IPS-18a (cell line): Measurements from ENCODE around the gene GSX2.

ENCODE experiments used
- H3K27ac ChIP-seq: one replicate; pipeline ENCODE4 v1.5.1; 2013; ENCODE audit warnings: low read length
- H3K27me3 ChIP-seq: one replicate; pipeline ENCODE4 v1.6.1; 2013; ENCODE audit warnings: mild to moderate bottlenecking, low read length; ENCODE audit not compliant: control insufficient read depth, insufficient read depth
- H3K36me3 ChIP-seq: one replicate; pipeline ENCODE4 v1.6.1; 2013; ENCODE audit warnings: low read depth, low read length; ENCODE audit not compliant: control insufficient read depth
- H3K4me1 ChIP-seq: one replicate; pipeline ENCODE4 v1.6.1; 2013; ENCODE audit warnings: low read depth, low read length; ENCODE audit not compliant: control insufficient read depth
- H3K4me3 ChIP-seq: one replicate; pipeline ENCODE4 v1.5.1; 2013; ENCODE audit warnings: low read length
- H3K9ac ChIP-seq: one replicate; pipeline ENCODE4 v1.6.1; 2013; ENCODE audit warnings: mild to moderate bottlenecking, low read length, moderate library complexity
- H3K9me3 ChIP-seq: one replicate; pipeline ENCODE4 v1.6.1; 2013; ENCODE audit warnings: low read depth, low read length; ENCODE audit not compliant: control insufficient read depth

The GSX2 gene

DNA sequence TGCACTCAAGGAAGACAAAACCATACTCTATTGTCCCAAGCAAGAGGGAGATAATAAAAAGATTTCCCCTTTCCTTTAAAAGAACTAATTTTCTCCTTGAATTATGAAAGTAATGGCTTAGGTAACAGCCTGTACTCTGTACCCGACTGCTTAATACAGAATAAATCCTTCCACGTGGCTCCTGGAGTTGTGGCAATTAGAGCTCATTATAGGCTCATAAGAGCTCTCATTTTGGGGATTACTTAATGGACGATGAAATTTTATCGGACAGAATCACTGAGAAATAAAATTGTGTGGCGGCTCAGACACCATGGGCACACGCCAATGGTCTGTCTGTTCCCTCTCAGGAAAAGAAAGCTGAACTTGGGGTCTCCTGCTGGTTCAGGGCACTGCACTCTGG lies 2.8 kb upstream of the GSX2 start:
- no peak overlapping the region for H3K9ac ChIP-seq
- no peaks in the 10 kb centered on the region for H3K9me3 ChIP-seq
- no peak overlapping the region for H3K4me3 ChIP-seq
- no peak overlapping the region for H3K27ac ChIP-seq
- H3K27me3 ChIP-seq = peaks cover 100% of the 10 kb centered on the region
- H3K4me1 ChIP-seq = peaks cover 63% of the 10 kb centered on the region
- no peaks in the 10 kb centered on the region for H3K36me3 ChIP-seq

DNA sequence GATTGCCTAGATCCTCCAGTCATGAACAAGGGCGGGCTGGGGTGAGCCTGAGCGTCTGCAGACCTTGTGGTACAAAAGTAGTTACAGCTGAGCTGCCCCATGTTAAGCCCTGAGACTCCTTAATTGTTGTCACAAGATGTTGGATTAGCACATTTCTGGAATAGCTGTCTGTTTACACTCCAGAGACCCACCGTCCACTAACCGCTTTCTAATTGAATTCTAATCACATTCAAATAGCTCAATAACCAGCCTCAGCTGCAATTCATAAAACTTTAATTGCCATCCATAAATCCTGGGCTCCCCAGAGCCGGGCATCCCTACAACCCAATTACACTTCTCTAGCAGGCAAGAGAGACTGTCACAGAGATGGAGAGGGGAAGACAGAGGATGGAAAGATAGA lies 1.6 kb upstream of the GSX2 start:
- Histone ChIP-seq H3K9me3 (no peaks in the 10 kb centered on the region), H3K27ac (no peak overlapping the region), H3K36me3 (no peaks in the 10 kb centered on the region), H3K27me3 (peaks cover 100% of the 10 kb centered on the region), H3K9ac (no peak overlapping the region), H3K4me1 (peaks cover 61% of the 10 kb centered on the region), H3K4me3 (no peak overlapping the region)

DNA sequence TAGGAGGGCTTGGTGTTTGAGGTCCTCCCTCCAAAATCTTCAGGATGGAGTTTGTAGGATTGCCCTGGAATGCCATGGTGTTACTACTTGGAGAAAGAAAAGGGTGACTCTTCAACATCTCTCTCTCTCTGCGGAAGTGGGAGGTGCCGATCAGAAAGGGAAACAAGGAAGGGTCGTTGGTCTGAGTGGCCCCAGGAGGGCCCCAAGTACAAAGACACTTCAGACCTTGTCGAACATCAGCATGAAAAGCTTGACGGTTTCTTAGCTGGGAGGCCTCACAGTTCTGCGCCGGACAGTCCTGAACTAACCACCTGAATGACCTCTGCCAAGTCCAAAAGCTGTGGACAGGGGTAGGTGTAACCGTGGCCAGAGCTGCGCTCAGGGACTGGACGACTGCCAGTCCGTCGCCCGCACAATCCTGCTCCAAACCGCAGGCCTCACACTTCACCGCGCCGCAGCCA lies 646 bp upstream of the GSX2 start:
- Histone ChIP-seq H3K9me3 (no peaks in the 10 kb centered on the region), H3K36me3 (no peaks in the 10 kb centered on the region), H3K4me3 (peak overlapping the region; percentile 52), H3K27me3 (peaks cover 100% of the 10 kb centered on the region), H3K27ac (no peak overlapping the region), H3K4me1 (peaks cover 61% of the 10 kb centered on the region), H3K9ac (no peak overlapping the region)

DNA sequence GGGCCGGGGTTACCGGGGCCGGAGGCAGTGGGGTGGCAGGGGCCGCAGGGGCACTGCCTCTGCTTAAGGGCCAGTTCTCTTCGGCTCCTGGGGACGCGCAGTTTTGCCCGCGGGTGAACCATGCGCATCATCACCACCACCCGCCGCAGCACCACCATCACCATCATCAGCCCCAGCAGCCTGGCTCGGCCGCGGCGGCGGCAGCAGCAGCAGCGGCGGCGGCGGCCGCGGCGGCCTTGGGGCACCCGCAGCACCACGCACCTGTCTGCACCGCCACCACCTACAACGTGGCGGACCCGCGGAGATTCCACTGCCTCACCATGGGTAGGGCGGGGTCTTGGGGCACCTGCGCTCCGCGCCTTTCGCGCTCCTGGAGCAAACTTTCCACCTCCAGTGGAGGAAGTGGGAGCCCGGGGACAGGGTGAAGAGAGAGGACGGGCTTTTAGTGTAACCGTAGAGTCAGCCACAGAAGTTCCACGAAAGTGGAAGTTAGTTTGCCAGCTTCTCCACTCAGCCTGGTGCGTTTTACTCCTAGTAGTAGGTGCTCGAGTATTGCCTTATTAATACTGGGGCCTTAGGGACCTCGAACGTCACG lies 729 bp downstream of the GSX2 start:
- peak overlapping the region; percentile 52 for H3K4me3 ChIP-seq
- H3K27ac ChIP-seq = no peak overlapping the region
- H3K36me3 ChIP-seq = no peaks in the 10 kb centered on the region
- H3K27me3 ChIP-seq = peaks cover 100% of the 10 kb centered on the region
- no peak overlapping the region for H3K9ac ChIP-seq
- H3K9me3 ChIP-seq = no peaks in the 10 kb centered on the region
- peaks cover 47% of the 10 kb centered on the region for H3K4me1 ChIP-seq

DNA sequence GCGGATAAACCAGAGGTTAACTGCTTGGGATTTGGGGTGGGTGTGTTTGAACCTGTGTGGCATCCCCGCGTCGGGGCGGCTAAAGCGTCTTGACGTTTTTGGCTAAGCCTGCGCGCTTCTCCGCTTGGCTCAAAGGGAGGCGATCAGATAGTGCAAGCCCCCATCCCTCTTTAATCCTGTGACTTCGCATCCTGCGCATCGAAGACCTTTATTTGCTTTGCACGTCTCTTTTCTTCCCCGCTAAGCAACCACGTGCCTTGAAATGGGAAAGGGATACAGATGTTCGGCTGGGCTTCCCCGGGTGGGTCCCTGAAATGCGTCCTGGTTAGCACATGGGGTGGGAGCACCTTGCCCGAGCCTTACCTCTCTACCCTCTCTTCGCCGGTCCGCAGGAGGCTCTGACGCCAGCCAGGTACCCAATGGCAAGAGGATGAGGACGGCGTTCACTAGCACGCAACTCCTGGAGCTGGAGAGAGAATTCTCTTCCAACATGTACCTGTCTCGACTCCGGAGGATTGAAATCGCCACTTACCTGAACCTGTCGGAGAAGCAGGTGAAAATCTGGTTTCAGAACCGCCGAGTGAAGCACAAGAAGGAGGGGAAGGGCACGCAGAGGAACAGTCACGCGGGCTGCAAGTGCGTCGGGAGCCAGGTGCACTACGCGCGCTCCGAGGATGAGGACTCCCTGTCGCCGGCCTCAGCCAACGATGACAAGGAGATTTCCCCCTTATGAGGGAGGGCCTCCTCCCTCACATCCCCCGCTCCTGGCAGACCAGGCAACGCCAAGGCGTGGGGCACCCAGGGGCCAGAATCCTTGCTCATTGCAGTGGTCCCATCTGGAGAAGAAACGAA lies 1.5 kb downstream of the GSX2 start:
- Histone ChIP-seq H3K9me3 (no peaks in the 10 kb centered on the region), H3K27ac (no peak overlapping the region), H3K4me1 (peaks cover 41% of the 10 kb centered on the region), H3K27me3 (peaks cover 100% of the 10 kb centered on the region), H3K4me3 (peak overlapping the region; percentile 36), H3K36me3 (no peaks in the 10 kb centered on the region), H3K9ac (no peak overlapping the region)

DNA sequence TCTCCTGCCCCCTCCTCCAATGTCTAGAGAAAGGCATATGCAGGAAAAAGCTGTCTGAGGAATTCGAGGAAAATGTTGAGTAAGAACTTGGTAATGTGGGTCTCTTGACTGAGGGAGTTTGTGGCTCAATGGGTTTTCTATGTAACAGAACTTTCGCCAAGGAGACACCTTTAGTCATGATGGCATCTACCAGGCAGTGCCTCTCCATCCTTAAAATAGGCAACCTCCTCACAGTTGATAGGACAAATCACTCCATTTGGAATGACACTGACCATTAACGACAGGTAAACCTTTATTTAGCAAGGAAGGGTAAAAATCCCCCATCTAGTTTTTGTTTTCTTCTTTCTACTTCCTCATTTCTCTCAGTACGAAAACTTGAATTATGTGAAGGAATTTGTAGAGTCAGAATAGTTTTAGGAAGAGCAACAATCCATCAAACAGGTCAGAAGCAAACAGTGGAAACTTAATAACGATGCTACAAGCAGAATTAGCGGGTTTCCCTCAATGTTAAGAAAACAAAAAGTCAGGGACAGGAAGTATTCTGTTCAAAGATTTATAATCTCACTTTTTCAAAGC lies 2.7 kb downstream of the GSX2 start:
- Histone ChIP-seq H3K36me3 (no peaks in the 10 kb centered on the region), H3K4me1 (peaks cover 46% of the 10 kb centered on the region), H3K9ac (no peak overlapping the region), H3K4me3 (peak overlapping the region; percentile 38), H3K9me3 (no peaks in the 10 kb centered on the region), H3K27me3 (peaks cover 100% of the 10 kb centered on the region), H3K27ac (no peak overlapping the region)

DNA sequence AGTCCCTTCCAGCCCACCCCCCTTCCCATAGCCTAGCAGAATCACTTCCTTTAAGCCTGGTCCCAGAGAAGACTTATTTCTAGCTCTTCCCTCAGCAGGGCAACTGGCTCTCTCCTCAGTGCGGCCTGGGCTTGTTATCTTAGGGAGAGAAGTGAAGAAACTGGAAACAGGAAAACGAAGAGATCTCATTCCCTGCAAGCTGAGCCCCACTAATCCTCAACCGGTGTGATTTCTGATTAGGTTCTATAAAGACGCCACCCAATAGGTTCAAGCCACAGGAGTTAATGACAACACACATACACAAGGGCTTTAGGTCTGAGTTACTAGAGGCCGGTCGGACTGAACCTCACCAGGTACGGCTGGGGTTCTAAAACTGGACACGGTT lies 3.2 kb downstream of the GSX2 start:
- Histone ChIP-seq H3K27me3 (peaks cover 100% of the 10 kb centered on the region), H3K9ac (no peak overlapping the region), H3K36me3 (no peaks in the 10 kb centered on the region)

DNA sequence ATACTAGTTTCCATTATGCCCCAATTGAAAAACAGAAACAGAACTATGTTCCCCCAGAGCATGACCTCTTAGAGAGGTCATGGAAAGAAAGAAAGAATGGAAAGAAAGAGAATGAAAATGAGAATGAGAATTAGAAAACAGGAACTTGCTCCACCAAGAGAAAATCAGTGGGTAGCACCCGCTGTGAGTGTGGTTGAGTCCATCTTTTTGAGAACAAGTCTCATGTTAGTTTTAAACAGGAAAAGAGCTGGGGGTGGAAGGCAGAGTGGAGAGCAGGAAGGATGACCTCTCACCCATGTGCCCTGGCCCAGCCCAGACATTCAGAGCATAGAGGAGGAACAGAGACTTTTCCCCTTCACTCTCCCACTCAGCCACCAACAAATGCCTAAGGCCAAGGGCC lies 4.9 kb downstream of the GSX2 start:
- Histone ChIP-seq H3K27ac (no peak overlapping the region), H3K27me3 (peaks cover 100% of the 10 kb centered on the region), H3K4me3 (no peak overlapping the region), H3K9ac (no peak overlapping the region), H3K4me1 (peaks cover 50% of the 10 kb centered on the region), H3K9me3 (no peaks in the 10 kb centered on the region), H3K36me3 (no peaks in the 10 kb centered on the region)

More for the DNA sequence above, 3.2 kb downstream of the GSX2 start:
- Histone ChIP-seq H3K4me1 (peaks cover 48% of the 10 kb centered on the region), H3K27ac (no peak overlapping the region), H3K4me3 (peak overlapping the region; percentile 38), H3K9me3 (no peaks in the 10 kb centered on the region)

DNA sequence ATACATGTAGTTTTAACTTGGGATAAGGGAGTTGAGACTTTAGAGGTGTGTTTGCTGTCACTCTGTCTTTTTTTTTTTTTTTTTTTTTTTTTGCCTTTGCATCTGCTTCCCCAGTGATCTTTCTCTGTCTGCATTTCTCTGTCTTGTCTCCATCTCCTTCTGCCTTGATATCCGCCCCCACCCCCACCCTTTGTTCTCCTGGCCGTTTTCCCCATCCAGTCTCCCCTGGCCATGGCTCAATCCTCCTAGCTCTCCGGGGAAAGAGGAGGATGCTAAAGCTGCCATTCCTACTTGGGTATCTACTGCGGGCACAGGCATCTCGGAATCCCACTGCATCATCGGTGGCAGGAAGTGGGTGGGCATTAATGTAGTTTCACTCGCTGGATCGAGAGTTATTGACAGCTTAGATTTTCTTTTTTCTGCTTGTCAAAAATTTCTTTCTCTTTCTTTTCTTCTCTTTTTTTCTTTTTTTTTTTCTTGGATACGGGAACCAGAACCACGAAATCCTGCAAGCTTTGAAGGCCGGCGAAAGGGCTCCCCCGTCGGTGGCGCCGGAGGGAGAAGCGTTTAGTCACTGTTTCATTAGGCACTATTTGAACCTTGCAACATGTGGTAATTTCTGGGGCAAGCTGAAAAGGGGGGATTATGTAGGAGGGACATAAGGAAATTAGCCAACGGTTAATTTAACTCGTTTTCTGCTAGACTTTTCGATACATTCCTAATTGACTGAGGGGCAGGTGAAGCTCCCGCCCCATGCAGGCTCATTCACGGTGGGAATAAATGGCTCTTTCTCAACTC lies 8.2 kb downstream of the GSX2 start:
- peaks cover 40% of the 10 kb centered on the region for H3K4me1 ChIP-seq
- no peak overlapping the region for H3K9ac ChIP-seq
- peaks cover 93% of the 10 kb centered on the region for H3K27me3 ChIP-seq
- H3K36me3 ChIP-seq = no peaks in the 10 kb centered on the region
- H3K4me3 ChIP-seq = peak overlapping the region; percentile 46
- H3K9me3 ChIP-seq = no peaks in the 10 kb centered on the region
- no peak overlapping the region for H3K27ac ChIP-seq

DNA sequence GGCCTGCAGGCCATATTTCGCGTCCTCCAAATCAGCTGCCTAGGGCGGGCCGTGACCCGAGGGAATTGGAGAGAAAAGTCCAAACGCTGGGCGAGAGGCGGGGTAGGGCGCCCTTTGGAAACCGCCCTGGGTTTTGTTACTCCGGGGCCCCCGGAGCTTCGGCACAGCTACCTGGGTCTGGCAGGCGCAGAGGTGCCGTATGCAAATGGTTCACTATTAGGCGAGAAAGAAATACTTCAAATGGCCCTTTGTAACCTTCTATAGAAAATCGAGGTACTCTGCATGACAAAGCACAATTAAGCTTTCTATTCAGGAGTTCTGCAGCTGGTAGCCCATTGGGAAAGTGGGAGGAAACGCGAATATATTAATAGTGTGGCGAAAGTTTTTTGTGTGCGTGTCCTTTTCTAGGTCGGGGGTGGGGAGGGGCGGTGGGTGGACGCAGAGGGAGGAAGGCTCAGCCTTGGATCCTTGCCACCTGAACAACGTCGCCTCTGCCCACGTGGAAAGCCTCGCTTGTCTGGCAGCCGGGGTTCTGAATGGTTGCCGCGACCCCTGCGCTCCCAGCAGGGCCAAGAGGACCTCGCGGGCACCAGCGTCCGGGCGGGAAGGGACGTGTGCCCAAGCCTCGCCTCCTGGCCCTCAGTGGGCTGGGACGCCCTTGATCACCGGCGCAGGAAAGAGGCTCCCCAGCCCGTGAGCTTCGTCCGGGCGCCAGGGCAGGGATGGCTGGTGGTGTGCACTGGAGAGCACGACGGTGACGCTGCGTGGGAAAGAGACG lies 9.5 kb downstream of the GSX2 start:
- Histone ChIP-seq H3K27ac (no peak overlapping the region), H3K4me3 (peak overlapping the region; percentile 46), H3K36me3 (no peaks in the 10 kb centered on the region), H3K9me3 (no peaks in the 10 kb centered on the region), H3K4me1 (peaks cover 31% of the 10 kb centered on the region), H3K27me3 (peaks cover 80% of the 10 kb centered on the region), H3K9ac (no peak overlapping the region)

DNA sequence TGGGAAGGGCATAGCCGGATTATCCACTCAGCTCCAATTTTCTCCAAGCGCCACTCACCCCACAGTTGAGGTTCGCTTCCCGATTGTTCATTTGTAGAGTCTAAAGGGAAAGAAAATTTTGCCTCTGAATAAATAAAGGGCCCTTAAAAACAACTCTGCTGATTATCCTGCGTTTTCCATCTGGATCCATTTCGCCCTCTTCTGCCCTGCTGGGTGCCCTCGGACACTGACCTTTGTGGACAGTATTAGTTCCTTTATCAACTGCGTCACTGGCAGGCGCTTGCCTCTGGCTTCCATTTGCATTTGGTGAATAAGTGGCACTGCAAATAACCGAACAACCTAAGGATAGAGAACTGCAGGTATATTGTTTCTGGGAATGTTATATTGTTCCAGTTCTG lies 10.1 kb downstream of the GSX2 start:
- peaks cover 74% of the 10 kb centered on the region for H3K27me3 ChIP-seq
- H3K36me3 ChIP-seq = no peaks in the 10 kb centered on the region
- H3K4me3 ChIP-seq = peak overlapping the region; percentile 46
- H3K4me1 ChIP-seq = peaks cover 31% of the 10 kb centered on the region
- H3K9me3 ChIP-seq = no peaks in the 10 kb centered on the region
- no peak overlapping the region for H3K27ac ChIP-seq
- no peak overlapping the region for H3K9ac ChIP-seq
